AG10803 (cell line): ENCODE results near the gene CDK8.
A peak's percentile ranks its signal among the peaks of the same experiment; 100 is the strongest.

ENCODE experiments used
- DNase-seq: peaks from one replicate; pipeline ENCODE4 v3.0.0; 2010; ENCODE audit warnings: low read depth
- H3K4me3 ChIP-seq: 2 replicates; pipeline ENCODE4 v1.5.1; 2011; ENCODE audit warnings: mild to moderate bottlenecking, low read length, control low read depth
- TF ChIP-seq, protein P1 (sequence below): conservative IDR thresholded peaks from 2 replicates; pipeline ENCODE4 v1.5.1; 2011; ENCODE audit warnings: mild to moderate bottlenecking, low read length, control low read depth, inconsistent platforms

The CDK8 gene

DNA sequence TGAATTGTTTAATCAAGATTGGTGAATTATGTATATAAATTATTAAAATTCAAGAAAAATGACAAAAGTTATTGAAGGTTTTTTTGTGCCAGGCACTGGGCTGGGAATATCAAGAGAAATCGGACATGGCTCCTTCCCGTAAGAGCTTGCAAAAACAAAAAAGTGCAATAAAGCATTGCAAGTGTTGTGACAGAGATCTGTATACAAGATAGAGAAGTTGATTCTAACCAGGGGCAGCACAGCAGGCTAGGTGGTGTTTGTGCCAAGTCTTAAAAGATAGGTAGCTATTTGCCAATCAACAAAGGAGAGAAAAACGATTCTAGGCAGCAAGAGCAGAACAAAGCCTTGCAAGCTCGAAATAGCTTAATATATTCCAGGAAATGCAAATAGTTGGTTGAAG lies 179.8 kb downstream of the CDK8 start:
- DNase-seq, result no peak
- no peak overlapping the region for H3K4me3 ChIP-seq
- TF ChIP-seq, protein P1, sequence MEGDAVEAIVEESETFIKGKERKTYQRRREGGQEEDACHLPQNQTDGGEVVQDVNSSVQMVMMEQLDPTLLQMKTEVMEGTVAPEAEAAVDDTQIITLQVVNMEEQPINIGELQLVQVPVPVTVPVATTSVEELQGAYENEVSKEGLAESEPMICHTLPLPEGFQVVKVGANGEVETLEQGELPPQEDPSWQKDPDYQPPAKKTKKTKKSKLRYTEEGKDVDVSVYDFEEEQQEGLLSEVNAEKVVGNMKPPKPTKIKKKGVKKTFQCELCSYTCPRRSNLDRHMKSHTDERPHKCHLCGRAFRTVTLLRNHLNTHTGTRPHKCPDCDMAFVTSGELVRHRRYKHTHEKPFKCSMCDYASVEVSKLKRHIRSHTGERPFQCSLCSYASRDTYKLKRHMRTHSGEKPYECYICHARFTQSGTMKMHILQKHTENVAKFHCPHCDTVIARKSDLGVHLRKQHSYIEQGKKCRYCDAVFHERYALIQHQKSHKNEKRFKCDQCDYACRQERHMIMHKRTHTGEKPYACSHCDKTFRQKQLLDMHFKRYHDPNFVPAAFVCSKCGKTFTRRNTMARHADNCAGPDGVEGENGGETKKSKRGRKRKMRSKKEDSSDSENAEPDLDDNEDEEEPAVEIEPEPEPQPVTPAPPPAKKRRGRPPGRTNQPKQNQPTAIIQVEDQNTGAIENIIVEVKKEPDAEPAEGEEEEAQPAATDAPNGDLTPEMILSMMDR, result no peak

DNA sequence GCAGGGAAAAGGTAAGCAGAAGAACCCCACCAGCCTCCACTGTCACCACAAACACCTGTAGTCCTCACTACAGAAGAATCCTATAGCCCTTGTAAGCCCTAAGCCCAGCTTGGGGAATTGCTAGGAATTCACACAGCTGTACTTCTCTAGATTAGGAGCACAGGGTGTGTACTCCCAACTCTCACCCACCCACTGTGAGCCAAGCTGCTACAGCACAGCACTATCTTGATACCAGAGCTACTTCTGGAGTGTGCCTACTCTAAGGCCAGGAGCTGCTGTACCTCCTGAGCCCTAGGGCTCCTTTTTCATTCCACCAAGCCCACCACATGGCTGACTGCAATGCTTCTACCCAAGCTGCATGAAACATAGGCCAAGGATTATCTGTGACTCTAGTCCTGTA lies 181.2 kb downstream of the CDK8 start:
- no peak for DNase-seq
- H3K4me3 ChIP-seq, result no peak overlapping the region
- TF ChIP-seq, protein P1, result no peak

DNA sequence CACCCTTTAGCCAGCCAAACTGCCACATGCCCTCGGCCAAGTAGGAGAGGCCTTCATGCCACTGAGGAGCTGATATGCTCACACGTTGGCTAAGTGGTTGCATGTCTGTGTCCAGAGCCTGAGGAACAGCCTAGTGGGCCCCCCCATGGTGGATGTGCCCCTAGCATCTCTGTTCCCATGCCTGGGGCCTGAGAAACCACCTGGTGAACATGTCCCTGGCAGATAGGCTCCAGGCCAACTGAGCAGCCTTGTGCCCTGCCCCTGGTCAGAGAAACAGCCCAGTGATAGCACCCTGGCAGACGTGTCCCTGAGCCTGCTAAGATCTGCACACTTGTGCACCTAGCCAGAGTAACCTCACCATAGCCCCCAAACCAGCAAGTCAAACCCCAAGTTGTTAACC lies 181.7 kb downstream of the CDK8 start:
- no peak for DNase-seq
- H3K4me3 ChIP-seq, result no peak overlapping the region
- TF ChIP-seq, protein P1, result no peak

DNA sequence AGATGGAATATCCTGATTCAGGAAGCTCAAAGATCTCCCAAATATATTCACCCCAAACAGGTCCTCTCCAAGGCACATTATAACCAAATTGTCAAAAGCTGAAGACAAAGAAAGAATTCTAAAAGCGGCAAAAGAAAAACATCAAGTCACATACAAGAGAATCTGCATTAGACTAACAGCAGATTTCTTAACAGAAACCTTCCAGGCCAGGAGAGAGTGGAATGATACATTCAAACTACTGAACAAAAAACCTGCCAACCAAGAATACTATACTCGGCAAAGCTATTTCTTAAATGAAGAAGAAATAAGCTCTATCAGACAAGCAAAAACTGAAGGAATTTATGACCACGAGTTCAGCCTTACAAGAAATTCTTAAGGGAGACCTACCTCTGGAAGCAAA lies 183.0 kb downstream of the CDK8 start:
- TF ChIP-seq, protein P1, result no peak
- H3K4me3 ChIP-seq, result no peak overlapping the region
- DNase-seq, result no peak

- peak; percentile 23 for DNase-seq
- TF ChIP-seq, protein P1, result no peak
Observed at GRCh38 chr13:26440111-26440510, 186.2 kb downstream of the CDK8 start.

GRCh38 chr13:26441476-26441875 lies 187.5 kb downstream of the CDK8 start:
- no peak overlapping the region for H3K4me3 ChIP-seq
- TF ChIP-seq, protein P1, result no peak
- no peak for DNase-seq

More at GRCh38 chr13:26440111-26440510, 186.2 kb downstream of the CDK8 start:
- no peak overlapping the region for H3K4me3 ChIP-seq

DNA sequence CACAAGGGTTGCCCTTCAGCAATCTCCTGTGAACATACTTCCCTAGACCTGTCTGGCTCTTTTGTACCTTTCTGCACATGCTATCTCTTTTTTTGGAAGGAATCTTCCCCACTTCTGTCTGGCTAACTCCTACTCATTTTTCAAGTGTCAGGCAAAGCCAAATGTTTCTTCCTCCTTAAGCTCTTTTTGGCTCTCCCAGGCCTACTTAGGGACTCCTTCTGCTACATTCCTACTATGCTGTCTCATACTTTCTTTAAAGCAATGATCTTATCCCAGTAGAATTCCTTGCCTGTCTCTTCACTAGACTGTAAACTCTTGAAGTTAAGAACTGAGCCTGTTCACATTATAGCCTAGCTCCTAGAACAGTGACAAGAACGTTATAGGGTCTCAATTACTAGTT lies 188.6 kb downstream of the CDK8 start:
- no peak overlapping the region for H3K4me3 ChIP-seq
- peak; percentile 75 for DNase-seq
- TF ChIP-seq, protein P1, result no peak
